ENCODE measurements around the gene INTS14. TPM values are rescaled to one million over a fixed set of nuclear protein-coding genes. Genes with fewer than 3 reads are reported as not detected.

Gene INTS14
- total RNA-seq, 1 experiment from 2014 or later = 44.7 TPM

GRCh38 chr15:65639509-65639908 is 28.6 kb upstream of the INTS14 start:
- Histone ChIP-seq H3K56ac (ENCODE audit: insufficient read length, low read depth, low read length) (no peak overlapping the region), H3K79me2 (ENCODE audit: insufficient read depth, low read length) (no peaks in the 10 kb centered on the region), H3K27ac (ENCODE audit: insufficient read length, low read depth, low read length) (no peak overlapping the region), H3K9ac (ENCODE audit: extremely low read depth, insufficient read length, low read length) (no peak overlapping the region), H4K20me1 (ENCODE audit: control insufficient read depth, insufficient read depth, insufficient read length) (no peaks in the 10 kb centered on the region), H3K14ac (ENCODE audit: insufficient read depth, low read length) (no peak overlapping the region), H3K79me1 (ENCODE audit: insufficient read depth, low read depth, low read length, poor library complexity, severe bottlenecking) (no peaks in the 10 kb centered on the region), H2BK12ac (ENCODE audit: insufficient read length, low read depth, low read length) (no peak overlapping the region), H3K4ac (ENCODE audit: low read depth, low read length) (no peak overlapping the region), H4K8ac (replicated peaks; ENCODE audit: insufficient read length, low read depth, low read length) (no peak overlapping the region), H2BK5ac (ENCODE audit: insufficient read length, low read length) (no peak overlapping the region), H2BK20ac (ENCODE audit: low read depth, low read length, poor library complexity, severe bottlenecking) (no peak overlapping the region), H3K23me2 (ENCODE audit: insufficient read length, low read depth, low read length, poor library complexity, severe bottlenecking) (no peaks in the 10 kb centered on the region), H3K27me3 (ENCODE audit: insufficient read depth, low read length) (no peaks in the 10 kb centered on the region), H3K9me3 (ENCODE audit: control insufficient read depth, low read depth, low read length) (no peaks in the 10 kb centered on the region), H3K4me1 (ENCODE audit: insufficient read depth, low read length) (no peaks in the 10 kb centered on the region), H4K91ac (ENCODE audit: insufficient read length, low read depth, low read length) (no peak overlapping the region), H2AK5ac (ENCODE audit: insufficient read length, low read length) (no peak overlapping the region), H3K18ac (ENCODE audit: insufficient read length, low read depth, low read length) (no peak overlapping the region), H2BK120ac (ENCODE audit: low read depth, low read length, poor library complexity, severe bottlenecking) (no peak overlapping the region), H3K4me2 (ENCODE audit: insufficient read depth, insufficient read length, low read length) (no peak overlapping the region), H4K5ac (ENCODE audit: insufficient read length, low read depth, low read length) (no peak overlapping the region), H3T11ph (ENCODE audit: low read length) (no peak overlapping the region), H3K23ac (ENCODE audit: insufficient read length, low read depth, low read length) (no peak overlapping the region), H2BK15ac (ENCODE audit: low read depth, low read length) (no peak overlapping the region), H2AFZ (ENCODE audit: low read length) (no peak overlapping the region)
- TF ChIP-seq CTCF (conservative IDR thresholded peaks at IDR 0.05) = no peak
- Mint-ChIP-seq H3K36me3 (ENCODE audit: insufficient read depth in 1 of 3, low read depth in 3 of 3) (no peaks in the 10 kb centered on the region), H3K27me3 (ENCODE audit: low read depth) (no peaks in the 10 kb centered on the region), H3K4me1 (peaks cover 7 to 11% of the 10 kb centered on the region in 2 experiments), H3K27ac (no peak overlapping the region), H3K9me3 (no peaks in the 10 kb centered on the region), H3K4me3 (no peak overlapping the region)
- no peak for DNase-seq
- no CpG with 5 or more reads among the region's 6 CpGs for whole genome bisulfite sequencing (ENCODE audit: extremely low coverage, insufficient read length, low lambda C conversion rate)
